ENCODE results near the gene DPP9.
"Not testable (repeated sequence)": the region's sequence is repeated elsewhere in the genome, so short reads cannot be mapped to it uniquely, and the experiment has no call there.

Gene DPP9

GRCh38 chr19:4738734-4739133 is 15.1 kb upstream of the DPP9 start:
- FAIRE-seq: no peak

GRCh38 chr19:4737955-4738600 is 14.4 kb upstream of the DPP9 start:
- no peak for FAIRE-seq

- FAIRE-seq: no peak
Observed at GRCh38 chr19:4733755-4734345, 10.2 kb upstream of the DPP9 start.

- peak; percentile 56 for FAIRE-seq
Observed at GRCh38 chr19:4732680-4733114, 9.1 kb upstream of the DPP9 start.

GRCh38 chr19:4730740-4731171 is 7.1 kb upstream of the DPP9 start:
- no peak for FAIRE-seq

- FAIRE-seq: no peak
Observed at GRCh38 chr19:4728871-4729270, 5.2 kb upstream of the DPP9 start.

GRCh38 chr19:4722671-4723594 is 709 bp downstream of the DPP9 start:
- no peak for FAIRE-seq

- no peak for FAIRE-seq
Observed at GRCh38 chr19:4721196-4721595, 2.4 kb downstream of the DPP9 start.

- no peak for FAIRE-seq
Observed at GRCh38 chr19:4720037-4720700, 3.5 kb downstream of the DPP9 start.

GRCh38 chr19:4719499-4719866 is 4.2 kb downstream of the DPP9 start:
- FAIRE-seq: no peak

GRCh38 chr19:4717966-4718701 is 5.5 kb downstream of the DPP9 start:
- FAIRE-seq: no peak

- no peak for FAIRE-seq
Observed at GRCh38 chr19:4717191-4717965, 6.3 kb downstream of the DPP9 start.

GRCh38 chr19:4715529-4716221 is 8.0 kb downstream of the DPP9 start:
- no peak for FAIRE-seq

GRCh38 chr19:4715178-4715528 is 8.5 kb downstream of the DPP9 start:
- FAIRE-seq: not testable (repeated sequence)

GRCh38 chr19:4714016-4714415 is 9.6 kb downstream of the DPP9 start:
- FAIRE-seq: no peak

GRCh38 chr19:4713384-4713951 is 10.2 kb downstream of the DPP9 start:
- no peak for FAIRE-seq

GRCh38 chr19:4712771-4713170 is 10.9 kb downstream of the DPP9 start:
- no peak for FAIRE-seq

GRCh38 chr19:4711211-4711610 is 12.4 kb downstream of the DPP9 start:
- FAIRE-seq: no peak

GRCh38 chr19:4710281-4710600 is 13.4 kb downstream of the DPP9 start:
- no peak for FAIRE-seq

- FAIRE-seq: no peak
Observed at GRCh38 chr19:4709440-4710280, 14.0 kb downstream of the DPP9 start.

All from G401.6 (cell line).